Nasal cavity respiratory epithelium epithelial cell of viscerocranial mucosa (primary cell): ENCODE results near the gene AIP. TPM values are rescaled to one million over a fixed set of nuclear protein-coding genes. Genes with fewer than 3 reads are reported as not detected.

Experiments
- total RNA-seq: library from RNA; depleted of rRNA; stranded (reverse); fragments of >200 nt; gene quantifications from 2 replicates; pipeline ENCODE4 v1.2.3, GENCODE V29; 2014

AIP gene
- total RNA-seq = 41.6 and 46.8 TPM in 2 replicates

DNA sequence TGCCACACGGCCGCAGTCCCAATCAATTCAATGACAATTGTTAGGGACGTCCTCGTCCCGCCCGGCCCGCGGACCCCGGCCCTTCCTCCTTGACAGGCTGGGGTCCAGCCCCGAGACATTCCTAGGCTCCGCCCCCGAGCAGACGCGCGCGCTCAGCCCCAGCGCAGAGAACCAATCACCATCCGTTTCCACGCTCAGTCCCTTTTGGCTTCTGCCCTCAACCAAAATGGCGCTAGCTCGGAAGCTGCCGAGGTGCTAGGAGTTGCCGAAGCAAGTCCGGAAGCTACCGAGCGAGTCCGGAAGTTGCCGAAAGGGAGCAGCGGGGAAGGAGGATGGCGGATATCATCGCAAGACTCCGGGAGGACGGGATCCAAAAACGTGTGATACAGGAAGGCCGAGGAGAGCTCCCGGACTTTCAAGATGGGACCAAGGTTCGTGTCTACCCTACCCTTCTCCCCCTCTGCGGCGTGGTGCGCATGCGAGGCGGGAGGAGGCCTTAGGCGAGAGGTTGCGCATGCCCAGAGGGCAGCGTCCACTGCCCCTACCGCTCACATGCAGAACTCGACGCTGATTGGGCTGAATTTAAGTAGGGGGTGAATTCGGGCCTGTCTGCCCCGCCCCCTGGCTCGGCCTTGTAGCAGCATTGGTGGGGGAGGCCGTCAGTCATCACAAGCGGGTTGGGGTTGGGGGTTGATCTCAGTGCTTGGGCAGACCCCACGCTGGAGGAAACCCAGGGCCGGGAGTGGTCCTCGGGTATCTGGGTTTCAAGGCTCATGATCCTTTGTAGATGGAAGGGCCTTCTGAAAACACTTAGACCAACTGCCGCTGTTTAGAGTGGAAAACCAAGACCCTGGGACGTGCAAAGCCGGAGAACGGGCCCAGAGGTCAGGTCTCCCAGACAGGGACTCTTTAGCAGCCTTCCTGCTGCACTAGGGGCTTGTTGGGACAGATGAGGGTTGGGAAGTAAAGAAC, at the start of gene AIP:
TSS of gene AIP (plus strand) at position 200 of the 972 bp plus-strand sequence. CDS start at position 333, 133 bp downstream.

DNA sequence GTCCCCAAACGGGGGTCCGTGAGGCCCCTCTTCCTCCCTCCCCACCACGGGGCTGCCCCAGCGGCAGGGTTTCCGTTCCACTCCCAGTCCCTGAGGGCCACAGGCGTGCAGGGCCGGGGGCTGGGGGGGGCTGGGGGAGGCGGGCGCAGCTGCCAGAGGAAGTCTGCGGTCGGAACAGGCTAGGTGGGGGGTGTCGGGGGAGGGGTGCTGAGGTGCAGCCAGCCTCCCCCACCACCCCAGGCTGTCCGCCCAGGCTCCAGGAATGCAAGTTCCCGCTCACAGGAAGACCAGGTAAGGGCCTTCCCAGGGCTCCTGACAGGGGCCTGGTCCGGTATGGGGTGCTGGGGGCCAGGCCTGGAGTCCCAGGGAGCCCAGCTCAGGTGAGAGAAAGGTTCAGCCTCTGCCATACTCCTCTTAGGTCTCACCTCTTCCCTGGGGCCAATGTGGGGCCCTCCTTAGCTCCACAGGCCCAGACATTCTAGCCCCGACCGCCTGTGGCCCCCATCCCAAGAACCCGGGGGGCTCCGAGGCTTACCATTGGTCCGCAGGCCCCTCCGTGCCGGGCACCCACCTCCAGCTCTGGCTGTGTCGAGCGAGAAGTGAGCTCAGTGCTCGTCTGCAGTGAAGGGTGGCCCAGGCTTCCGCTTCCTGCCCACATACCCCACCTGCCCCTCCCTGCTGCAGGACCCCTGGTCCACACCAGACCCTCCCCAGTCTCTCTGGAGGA, 45.6 kb upstream of the AIP start, which contains the start of gene PTPRCAP:
TSS of gene PTPRCAP (minus strand) at position 601 of the 727 bp plus-strand sequence. CDS start at position 538, 63 bp downstream.

DNA sequence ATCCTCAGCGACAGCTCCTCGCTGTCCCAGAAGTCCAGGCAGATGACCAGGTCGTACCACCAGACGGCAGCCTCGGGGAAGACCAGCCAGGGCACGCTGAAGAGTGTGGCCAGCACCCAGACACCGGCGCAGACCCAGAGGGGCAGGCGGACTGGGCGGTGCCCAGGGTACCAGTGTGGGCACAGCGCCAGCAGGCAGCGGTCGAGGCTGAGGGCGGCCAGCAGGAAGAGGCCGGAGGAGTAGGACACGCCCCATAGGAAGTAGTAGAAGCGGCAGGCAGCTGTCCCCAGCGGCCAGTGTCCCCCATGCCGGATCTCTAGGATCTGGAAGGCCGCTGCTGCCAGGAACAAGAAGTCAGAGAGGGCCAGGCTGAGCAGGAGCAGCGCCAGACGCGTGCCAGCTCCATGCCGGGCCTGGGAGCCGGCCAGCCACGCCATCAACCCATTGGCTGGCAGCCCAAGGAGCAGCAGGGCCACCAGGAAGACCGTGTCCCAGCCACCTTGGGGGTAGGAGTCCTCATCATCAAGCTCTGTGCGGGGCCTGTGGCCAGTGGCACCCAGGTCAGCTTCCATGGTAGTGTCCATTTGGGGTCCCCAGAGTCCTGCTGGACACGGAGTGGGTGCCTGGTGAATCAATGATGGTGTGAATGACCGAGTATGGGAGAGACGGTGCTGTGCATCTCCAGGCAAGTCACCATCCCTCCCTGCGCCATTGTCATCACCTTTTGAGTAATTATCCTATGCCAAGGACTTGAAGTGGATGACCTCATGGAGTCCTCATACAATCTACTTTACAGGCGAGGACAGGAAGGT, 30.5 kb upstream of the AIP start, which contains the start of gene GPR152:
TSS of gene GPR152 (minus strand) at position 589 of the 812 bp plus-strand sequence. CDS start at position 584, 5 bp downstream.

DNA sequence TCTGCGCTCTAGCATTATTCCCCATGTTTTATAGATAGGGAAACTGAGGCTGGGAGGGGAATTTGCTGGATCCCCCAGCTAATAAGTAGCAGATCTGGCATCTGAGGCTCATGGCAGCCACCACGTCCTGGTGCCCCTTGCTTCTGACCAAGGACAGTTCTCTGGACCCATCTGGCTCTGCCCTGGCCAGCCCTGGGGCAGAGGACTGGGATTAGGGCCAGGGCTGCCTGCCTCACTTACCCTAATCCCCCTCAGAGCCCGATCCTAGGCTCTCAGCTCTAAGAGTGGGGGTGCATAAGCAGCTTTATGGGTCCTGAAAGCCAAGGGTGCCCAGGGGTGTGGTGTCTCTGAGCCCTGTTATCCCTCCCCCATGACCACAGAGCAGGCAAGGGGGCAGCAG, 27.8 kb upstream of the AIP start, which contains the start of gene CABP4:
TSS of gene CABP4 (plus strand) at position 301 of the 400 bp plus-strand sequence. CDS start at position 371, 70 bp downstream.

DNA sequence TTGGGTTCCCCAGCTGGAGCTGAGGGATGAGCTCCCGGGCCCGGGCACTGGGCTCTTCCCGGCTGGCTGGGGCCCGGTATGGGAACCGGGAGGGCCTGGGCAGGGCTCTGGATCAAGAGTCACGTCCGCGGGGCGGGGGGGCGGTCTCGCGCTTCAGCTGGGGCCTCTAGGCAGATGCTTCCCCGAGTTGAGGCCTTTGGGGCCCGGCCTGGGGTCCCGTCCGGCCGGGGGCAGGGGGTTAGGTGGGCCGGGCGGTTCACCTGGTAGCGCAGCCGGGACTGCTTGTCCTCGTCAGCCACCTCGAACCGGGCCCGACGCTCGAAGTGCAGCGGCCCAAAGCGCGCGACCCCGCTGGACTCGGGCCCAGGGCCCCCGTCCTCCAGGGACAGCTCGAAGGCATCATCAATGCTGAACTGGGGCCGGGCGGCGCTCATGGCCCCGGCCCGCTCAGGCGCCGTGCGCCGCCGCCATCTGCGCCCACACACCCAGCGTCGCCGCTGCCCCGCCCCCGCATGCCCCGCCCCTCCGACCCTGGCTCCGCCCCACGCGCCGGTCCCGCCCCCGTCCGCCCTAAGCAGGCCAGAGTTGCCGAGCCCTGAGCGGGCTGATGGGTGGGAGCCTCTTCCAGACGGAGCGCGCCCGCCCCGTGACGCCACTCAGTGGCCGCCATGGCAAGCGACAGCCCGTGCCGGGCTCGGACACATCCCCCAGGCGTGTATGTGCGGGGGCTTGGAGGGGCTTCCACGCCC, 13.9 kb upstream of the AIP start, which contains the start of gene TMEM134:
TSS of gene TMEM134 (minus strand) at position 493 of the 749 bp plus-strand sequence. CDS start at position 434, 59 bp downstream.

DNA sequence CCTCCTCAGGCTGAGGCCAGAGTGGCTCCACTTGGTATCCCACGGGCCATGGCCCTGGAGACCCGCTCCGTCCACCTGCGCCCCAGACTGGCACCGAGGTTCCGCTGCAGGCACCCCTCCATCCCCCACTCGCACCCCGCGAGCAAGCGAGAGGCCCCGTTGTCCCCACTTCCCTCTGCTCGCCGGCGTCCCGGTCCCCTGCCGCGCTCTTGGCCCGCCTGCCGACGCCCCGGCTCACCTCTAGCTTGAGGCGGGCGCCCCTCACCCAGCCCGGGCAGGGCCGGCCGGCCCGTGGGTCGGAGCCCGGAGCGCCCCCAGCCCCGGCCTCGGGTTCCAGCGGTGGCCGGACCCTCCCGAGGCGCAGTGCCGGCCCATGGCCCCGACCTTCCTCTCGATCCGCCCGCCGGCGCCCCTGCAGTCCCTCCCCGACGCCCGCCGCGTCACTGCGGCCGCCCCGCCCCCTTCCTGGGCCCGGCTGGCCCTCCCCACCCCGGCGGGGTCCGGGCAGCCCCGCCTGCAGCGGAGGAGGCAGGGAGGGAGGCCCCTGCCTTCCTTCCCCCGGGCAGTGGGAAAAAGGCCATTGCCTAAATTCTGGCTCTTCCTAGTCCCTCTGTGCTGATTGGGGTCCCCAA, 22.2 kb downstream of the AIP start, which contains the start of gene PITPNM1:
TSS of gene PITPNM1 (minus strand) at position 414 of the 632 bp plus-strand sequence. CDS start 1,183 bp downstream, outside the sequence.

DNA sequence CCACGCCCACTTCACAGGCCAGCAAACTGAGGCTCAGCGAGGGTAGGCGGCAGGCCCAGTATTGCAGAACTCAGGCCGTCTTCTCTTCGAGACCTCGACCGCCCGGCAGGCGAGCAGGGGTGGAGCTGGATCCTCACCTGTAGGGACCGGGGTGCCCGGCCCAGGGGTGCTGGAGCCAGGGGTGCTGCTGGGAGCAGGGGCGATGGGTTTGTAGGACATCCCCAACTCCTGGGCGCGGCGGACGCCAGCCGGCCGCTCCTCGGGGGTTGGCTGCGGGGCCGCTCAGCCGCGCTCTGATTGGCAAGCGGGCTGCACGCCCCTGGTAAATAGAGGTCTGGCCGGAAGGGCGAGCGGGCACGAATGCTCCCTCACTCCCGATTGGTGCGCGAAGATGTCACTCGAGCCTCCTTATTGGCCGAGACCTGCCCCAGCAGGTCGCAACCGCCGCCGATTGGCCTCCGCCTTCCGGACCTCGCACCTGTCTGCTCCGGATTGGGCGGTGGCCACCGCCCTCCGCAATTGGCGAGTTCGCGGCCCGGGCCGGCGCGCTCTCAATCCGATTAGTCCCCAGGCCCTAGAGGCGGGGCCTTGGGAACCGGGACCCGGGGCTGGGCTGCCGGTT, 25.1 kb downstream of the AIP start, which contains the start of gene CDK2AP2:
TSS of gene CDK2AP2 (minus strand) at position 299 of the 622 bp plus-strand sequence. CDS start at position 219, 80 bp downstream.

DNA sequence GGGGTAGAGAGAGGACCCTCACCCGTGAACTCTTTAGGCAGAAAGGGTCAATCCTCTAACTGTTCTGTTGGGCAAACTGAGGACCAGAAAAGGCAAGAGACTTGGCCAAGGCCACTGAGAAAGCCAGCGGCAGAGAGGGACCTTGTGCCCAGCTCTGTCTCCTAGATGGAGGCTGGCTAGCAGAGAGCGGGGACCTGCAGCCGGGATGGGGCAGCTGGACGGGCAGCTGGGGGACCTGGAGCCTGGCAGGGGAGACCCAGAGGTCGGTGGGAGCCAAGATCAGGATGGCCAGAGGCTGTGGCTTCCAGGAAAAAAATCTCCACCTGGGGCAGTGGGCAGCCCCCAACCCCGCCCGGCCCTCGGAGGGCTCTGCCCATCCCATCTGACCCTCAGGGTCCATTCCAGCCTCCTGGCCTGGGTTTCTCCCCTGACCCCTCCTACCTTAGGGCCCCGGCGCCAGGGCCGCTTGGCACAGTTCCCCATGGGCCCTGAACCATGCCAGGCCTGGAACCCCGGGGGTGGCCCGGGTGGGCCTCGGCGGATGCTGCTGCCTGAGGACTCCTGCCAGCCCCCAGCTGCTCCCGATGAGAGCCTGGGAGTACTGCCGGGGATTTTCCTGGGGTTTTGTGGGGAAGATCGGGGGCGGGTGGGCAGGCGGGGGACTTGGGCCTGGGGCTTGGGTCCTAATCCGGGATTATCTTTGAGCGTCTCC, 40.2 kb downstream of the AIP start, which contains the start of gene CABP2:
TSS of gene CABP2 (minus strand) at position 603 of the 712 bp plus-strand sequence. CDS start at position 483, 120 bp downstream.

Other genes starting within 250 kb of the AIP start
- 66.6 and 96.4 TPM in 2 replicates for gene GRK2, start 216.6 kb upstream of the AIP start, total RNA-seq
- gene ANKRD13D, start 193.7 kb upstream of the AIP start, total RNA-seq = 34.9 and 57.0 TPM in 2 replicates
- 26.0 and 46.7 TPM in 2 replicates for gene SSH3, start 179.5 kb upstream of the AIP start, total RNA-seq
- 28.0 and 29.8 TPM in 2 replicates for gene POLD4, start 129.5 kb upstream of the AIP start, total RNA-seq
- gene CLCF1, start 109.4 kb upstream of the AIP start, total RNA-seq = 3.2 and 3.8 TPM in 2 replicates
- gene RAD9A, start 91.0 kb upstream of the AIP start, total RNA-seq = 5.6 and 7.9 TPM in 2 replicates
- 116 and 139 TPM in 2 replicates for gene PPP1CA, start 81.2 kb upstream of the AIP start, total RNA-seq
- not detected in 2 replicates for gene TBC1D10C, start 78.9 kb upstream of the AIP start, total RNA-seq
- under 0.01 TPM in 1 of 2 replicates, not detected in the other for gene CARNS1, start 67.3 kb upstream of the AIP start, total RNA-seq
- gene RPS6KB2, start 54.5 kb upstream of the AIP start, total RNA-seq = 46.5 and 72.5 TPM in 2 replicates
- 0.28 TPM in 1 of 2 replicates, not detected in the other for gene PTPRCAP, start 45.3 kb upstream of the AIP start, total RNA-seq
- 100 and 118 TPM in 2 replicates for gene CORO1B, start 39.5 kb upstream of the AIP start, total RNA-seq
- not detected in 2 replicates for gene GPR152, start 30.3 kb upstream of the AIP start, total RNA-seq
- gene CABP4, start 27.7 kb upstream of the AIP start, total RNA-seq = not detected in 2 replicates
- 19.8 and 57.7 TPM in 2 replicates for gene TMEM134, start 13.8 kb upstream of the AIP start, total RNA-seq
- gene PITPNM1, start 22.3 kb downstream of the AIP start, total RNA-seq = 22.9 and 32.5 TPM in 2 replicates
- 19.3 and 32.5 TPM in 2 replicates for gene CDK2AP2, start 25.1 kb downstream of the AIP start, total RNA-seq
- gene CABP2, start 40.4 kb downstream of the AIP start, total RNA-seq = not detected in 2 replicates
- gene GSTP1, start 100.8 kb downstream of the AIP start, total RNA-seq = 1,128 and 1,985 TPM in 2 replicates
- gene NDUFV1, start 123.9 kb downstream of the AIP start, total RNA-seq = 150 and 196 TPM in 2 replicates
- 7.8 and 8.5 TPM in 2 replicates for gene NUDT8, start 146.9 kb downstream of the AIP start, total RNA-seq
- not detected in 2 replicates for gene TBX10, start 156.7 kb downstream of the AIP start, total RNA-seq
- 0.14 TPM in 1 of 2 replicates, not detected in the other for gene ACY3, start 167.7 kb downstream of the AIP start, total RNA-seq
- gene ALDH3B2, start 191.6 kb downstream of the AIP start, total RNA-seq = 27.3 and 140 TPM in 2 replicates